HG03196 (cell line): ENCODE measurements around the gene STX8.

ENCODE experiments used
- ATAC-seq: cut with Tn5 transposase; IDR thresholded peaks from one replicate; pipeline ENCODE4 v1.9.1; 2021; ENCODE audit not compliant: unreplicated experiment

The STX8 gene

GRCh38 chr17:9215465-9215864 lies 360.2 kb downstream of the STX8 start:
- ATAC-seq = no peak

GRCh38 chr17:9213303-9213640 lies 362.3 kb downstream of the STX8 start:
- no peak for ATAC-seq

GRCh38 chr17:9212376-9213302 lies 363.0 kb downstream of the STX8 start:
- ATAC-seq = no peak

GRCh38 chr17:9211133-9211765 lies 364.4 kb downstream of the STX8 start:
- ATAC-seq = no peak

- ATAC-seq = no peak
Observed at GRCh38 chr17:9209781-9210370, 365.7 kb downstream of the STX8 start.

- ATAC-seq = no peak
Observed at GRCh38 chr17:9209347-9209746, 366.3 kb downstream of the STX8 start.

GRCh38 chr17:9208381-9209105 lies 367.1 kb downstream of the STX8 start:
- no peak for ATAC-seq

GRCh38 chr17:9206741-9207332 lies 368.8 kb downstream of the STX8 start:
- ATAC-seq = no peak

GRCh38 chr17:9206410-9206703 lies 369.3 kb downstream of the STX8 start:
- ATAC-seq = no peak

GRCh38 chr17:9205520-9206409 lies 369.9 kb downstream of the STX8 start:
- ATAC-seq = no peak

GRCh38 chr17:9204637-9205329 lies 370.8 kb downstream of the STX8 start:
- ATAC-seq = no peak

GRCh38 chr17:9203771-9204425 lies 371.7 kb downstream of the STX8 start:
- no peak for ATAC-seq

GRCh38 chr17:9202532-9202931 lies 373.1 kb downstream of the STX8 start:
- no peak for ATAC-seq

GRCh38 chr17:9200699-9201359 lies 374.8 kb downstream of the STX8 start:
- peak; percentile 64 for ATAC-seq
